ENCODE data around the gene COLEC12.

Gene COLEC12

DNA sequence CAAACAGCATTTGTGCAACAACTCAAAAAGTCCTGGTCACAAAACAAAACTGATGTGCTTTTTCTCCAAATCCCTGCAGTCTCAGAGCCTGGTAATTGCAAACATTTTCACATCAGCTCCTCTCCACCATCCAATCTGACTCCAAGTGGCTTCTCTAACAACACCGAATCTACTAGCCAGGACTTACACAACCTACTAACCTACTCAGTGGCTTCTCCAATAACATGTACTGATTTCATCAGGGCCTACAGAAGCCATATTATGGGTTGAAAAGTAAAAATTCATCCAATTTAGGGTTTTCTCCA lies 104.3 kb downstream of the COLEC12 start:
- TF ChIP-seq SNAI2 (CRISPR knock-in tag; IDR thresholded peaks at IDR 0.05) (no peak), ARNTL (CRISPR knock-in tag; IDR thresholded peaks at IDR 0.05; ENCODE audit: borderline replicate concordance, low read depth) (no peak), CSDC2 (CRISPR knock-in tag; IDR thresholded peaks at IDR 0.05) (no peak)
- TF ChIP-seq, protein P1, sequence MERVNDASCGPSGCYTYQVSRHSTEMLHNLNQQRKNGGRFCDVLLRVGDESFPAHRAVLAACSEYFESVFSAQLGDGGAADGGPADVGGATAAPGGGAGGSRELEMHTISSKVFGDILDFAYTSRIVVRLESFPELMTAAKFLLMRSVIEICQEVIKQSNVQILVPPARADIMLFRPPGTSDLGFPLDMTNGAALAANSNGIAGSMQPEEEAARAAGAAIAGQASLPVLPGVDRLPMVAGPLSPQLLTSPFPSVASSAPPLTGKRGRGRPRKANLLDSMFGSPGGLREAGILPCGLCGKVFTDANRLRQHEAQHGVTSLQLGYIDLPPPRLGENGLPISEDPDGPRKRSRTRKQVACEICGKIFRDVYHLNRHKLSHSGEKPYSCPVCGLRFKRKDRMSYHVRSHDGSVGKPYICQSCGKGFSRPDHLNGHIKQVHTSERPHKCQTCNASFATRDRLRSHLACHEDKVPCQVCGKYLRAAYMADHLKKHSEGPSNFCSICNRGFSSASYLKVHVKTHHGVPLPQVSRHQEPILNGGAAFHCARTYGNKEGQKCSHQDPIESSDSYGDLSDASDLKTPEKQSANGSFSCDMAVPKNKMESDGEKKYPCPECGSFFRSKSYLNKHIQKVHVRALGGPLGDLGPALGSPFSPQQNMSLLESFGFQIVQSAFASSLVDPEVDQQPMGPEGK (CRISPR knock-in tag; IDR thresholded peaks at IDR 0.05; ENCODE audit: borderline replicate concordance) = no peak
- ATAC-seq = peak; percentile 2; the same call in 1 of the 3 replicates

DNA sequence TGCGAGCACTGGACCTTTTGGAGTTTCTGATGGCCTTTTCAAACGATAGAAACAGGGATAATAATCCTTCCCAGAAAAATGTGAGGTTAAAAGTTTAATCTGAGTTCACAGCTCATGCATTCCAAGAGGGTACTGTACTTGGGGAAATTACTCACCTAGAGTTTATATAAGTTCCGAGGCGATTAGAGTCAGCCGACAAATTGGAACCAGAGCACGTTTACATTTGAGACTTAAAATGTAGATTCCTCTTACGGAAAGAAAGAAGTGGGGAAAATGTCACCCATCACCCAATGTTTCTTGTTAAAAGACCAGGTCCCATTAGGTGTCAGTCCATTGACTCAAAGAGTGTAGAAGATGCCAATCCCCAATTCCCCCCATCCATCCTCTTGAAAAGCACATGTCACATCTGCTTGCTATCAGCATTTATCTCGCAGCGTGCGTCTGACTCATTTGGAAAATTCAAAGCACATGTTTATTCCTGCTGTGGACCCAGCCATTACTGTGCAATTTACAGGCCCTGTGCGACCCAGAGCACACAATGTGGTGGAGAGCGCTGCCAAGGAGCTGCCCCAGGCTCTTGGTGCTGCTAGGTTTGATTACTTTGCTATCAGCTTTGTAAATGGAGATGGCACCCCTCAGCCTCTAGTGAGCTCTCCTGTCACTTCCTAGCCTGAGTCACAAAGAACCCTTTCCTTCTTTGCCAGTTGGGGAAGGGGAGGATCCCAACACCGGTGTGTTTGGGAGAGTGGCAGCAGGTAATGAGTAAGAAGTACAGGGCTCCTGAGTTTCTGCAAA lies 104.8 kb downstream of the COLEC12 start:
- TF ChIP-seq, protein P2, sequence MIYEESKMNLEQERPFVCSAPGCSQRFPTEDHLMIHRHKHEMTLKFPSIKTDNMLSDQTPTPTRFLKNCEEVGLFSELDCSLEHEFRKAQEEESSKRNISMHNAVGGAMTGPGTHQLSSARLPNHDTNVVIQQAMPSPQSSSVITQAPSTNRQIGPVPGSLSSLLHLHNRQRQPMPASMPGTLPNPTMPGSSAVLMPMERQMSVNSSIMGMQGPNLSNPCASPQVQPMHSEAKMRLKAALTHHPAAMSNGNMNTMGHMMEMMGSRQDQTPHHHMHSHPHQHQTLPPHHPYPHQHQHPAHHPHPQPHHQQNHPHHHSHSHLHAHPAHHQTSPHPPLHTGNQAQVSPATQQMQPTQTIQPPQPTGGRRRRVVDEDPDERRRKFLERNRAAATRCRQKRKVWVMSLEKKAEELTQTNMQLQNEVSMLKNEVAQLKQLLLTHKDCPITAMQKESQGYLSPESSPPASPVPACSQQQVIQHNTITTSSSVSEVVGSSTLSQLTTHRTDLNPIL (CRISPR knock-in tag; IDR thresholded peaks at IDR 0.05; ENCODE audit: low read depth) = no peak
- no peak for TF ChIP-seq RARB (CRISPR knock-in tag; IDR thresholded peaks at IDR 0.05)
- no peak; the same call in 1 of the 2 replicates for TF ChIP-seq ZNF8 (CRISPR knock-in tag; IDR thresholded peaks at IDR 0.05)
- TF ChIP-seq GLIS3 (CRISPR knock-in tag; IDR thresholded peaks at IDR 0.05) = no peak
- TF ChIP-seq, protein P3, sequence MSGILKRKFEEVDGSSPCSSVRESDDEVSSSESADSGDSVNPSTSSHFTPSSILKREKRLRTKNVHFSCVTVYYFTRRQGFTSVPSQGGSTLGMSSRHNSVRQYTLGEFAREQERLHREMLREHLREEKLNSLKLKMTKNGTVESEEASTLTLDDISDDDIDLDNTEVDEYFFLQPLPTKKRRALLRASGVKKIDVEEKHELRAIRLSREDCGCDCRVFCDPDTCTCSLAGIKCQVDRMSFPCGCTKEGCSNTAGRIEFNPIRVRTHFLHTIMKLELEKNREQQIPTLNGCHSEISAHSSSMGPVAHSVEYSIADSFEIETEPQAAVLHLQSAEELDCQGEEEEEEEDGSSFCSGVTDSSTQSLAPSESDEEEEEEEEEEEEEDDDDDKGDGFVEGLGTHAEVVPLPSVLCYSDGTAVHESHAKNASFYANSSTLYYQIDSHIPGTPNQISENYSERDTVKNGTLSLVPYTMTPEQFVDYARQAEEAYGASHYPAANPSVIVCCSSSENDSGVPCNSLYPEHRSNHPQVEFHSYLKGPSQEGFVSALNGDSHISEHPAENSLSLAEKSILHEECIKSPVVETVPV (CRISPR knock-in tag; IDR thresholded peaks at IDR 0.05) = peak; percentile 85
- TF ChIP-seq ISL1 (CRISPR knock-in tag; IDR thresholded peaks at IDR 0.05) = peak; percentile 64; the same call in 1 of the 2 replicates
- TF ChIP-seq, protein P4, sequence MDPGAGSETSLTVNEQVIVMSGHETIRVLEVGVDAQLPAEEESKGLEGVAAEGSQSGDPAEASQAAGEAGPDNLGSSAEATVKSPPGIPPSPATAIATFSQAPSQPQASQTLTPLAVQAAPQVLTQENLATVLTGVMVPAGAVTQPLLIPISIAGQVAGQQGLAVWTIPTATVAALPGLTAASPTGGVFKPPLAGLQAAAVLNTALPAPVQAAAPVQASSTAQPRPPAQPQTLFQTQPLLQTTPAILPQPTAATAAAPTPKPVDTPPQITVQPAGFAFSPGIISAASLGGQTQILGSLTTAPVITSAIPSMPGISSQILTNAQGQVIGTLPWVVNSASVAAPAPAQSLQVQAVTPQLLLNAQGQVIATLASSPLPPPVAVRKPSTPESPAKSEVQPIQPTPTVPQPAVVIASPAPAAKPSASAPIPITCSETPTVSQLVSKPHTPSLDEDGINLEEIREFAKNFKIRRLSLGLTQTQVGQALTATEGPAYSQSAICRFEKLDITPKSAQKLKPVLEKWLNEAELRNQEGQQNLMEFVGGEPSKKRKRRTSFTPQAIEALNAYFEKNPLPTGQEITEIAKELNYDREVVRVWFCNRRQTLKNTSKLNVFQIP (CRISPR knock-in tag; IDR thresholded peaks at IDR 0.05; ENCODE audit: borderline replicate concordance, low read depth) = no peak
- peak; percentile 87; the same call in 1 of the 2 replicates for TF ChIP-seq OSR1 (CRISPR knock-in tag; IDR thresholded peaks at IDR 0.05)
- TF ChIP-seq ESRRG (CRISPR knock-in tag; IDR thresholded peaks at IDR 0.05) = no peak
- TF ChIP-seq, protein P5, sequence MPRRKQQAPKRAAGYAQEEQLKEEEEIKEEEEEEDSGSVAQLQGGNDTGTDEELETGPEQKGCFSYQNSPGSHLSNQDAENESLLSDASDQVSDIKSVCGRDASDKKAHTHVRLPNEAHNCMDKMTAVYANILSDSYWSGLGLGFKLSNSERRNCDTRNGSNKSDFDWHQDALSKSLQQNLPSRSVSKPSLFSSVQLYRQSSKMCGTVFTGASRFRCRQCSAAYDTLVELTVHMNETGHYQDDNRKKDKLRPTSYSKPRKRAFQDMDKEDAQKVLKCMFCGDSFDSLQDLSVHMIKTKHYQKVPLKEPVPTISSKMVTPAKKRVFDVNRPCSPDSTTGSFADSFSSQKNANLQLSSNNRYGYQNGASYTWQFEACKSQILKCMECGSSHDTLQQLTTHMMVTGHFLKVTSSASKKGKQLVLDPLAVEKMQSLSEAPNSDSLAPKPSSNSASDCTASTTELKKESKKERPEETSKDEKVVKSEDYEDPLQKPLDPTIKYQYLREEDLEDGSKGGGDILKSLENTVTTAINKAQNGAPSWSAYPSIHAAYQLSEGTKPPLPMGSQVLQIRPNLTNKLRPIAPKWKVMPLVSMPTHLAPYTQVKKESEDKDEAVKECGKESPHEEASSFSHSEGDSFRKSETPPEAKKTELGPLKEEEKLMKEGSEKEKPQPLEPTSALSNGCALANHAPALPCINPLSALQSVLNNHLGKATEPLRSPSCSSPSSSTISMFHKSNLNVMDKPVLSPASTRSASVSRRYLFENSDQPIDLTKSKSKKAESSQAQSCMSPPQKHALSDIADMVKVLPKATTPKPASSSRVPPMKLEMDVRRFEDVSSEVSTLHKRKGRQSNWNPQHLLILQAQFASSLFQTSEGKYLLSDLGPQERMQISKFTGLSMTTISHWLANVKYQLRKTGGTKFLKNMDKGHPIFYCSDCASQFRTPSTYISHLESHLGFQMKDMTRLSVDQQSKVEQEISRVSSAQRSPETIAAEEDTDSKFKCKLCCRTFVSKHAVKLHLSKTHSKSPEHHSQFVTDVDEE (CRISPR knock-in tag; IDR thresholded peaks at IDR 0.05) = peak; percentile 98
- TF ChIP-seq SNAI2 (CRISPR knock-in tag; IDR thresholded peaks at IDR 0.05) = no peak
- peak; percentile 49; the same call in 1 of the 2 replicates for TF ChIP-seq TOX (CRISPR knock-in tag; IDR thresholded peaks at IDR 0.05; ENCODE audit: borderline replicate concordance)
- TF ChIP-seq, protein P1 (CRISPR knock-in tag; IDR thresholded peaks at IDR 0.05; ENCODE audit: borderline replicate concordance) = peak; percentile 51; the same call in 1 of the 2 replicates
- peak; percentile 98 for TF ChIP-seq TCF4 (CRISPR knock-in tag; IDR thresholded peaks at IDR 0.05; ENCODE audit: borderline replicate concordance)
- TF ChIP-seq ZC3H10 (CRISPR knock-in tag; IDR thresholded peaks at IDR 0.05) = 0 out of 2 replicates have a peak, but pooled peaks have one; percentile 40
- TF ChIP-seq CSDC2 (CRISPR knock-in tag; IDR thresholded peaks at IDR 0.05) = no peak
- TF ChIP-seq PPARA (CRISPR knock-in tag; IDR thresholded peaks at IDR 0.05; ENCODE audit: borderline replicate concordance) = no peak
- TF ChIP-seq ZNF565 (CRISPR knock-in tag; conservative IDR thresholded peaks at IDR 0.05; ENCODE audit: low read depth) = no peak
- peak; percentile 78 for TF ChIP-seq ZFP3 (CRISPR knock-in tag; IDR thresholded peaks at IDR 0.05)
- peak; percentile 93 for ATAC-seq

Measured in SK-N-SH treated with all-trans-retinoic acid at 6 μM for 48 hours (cell line).